Transverse colon (tissue), 4 donors: ENCODE results near the gene PRKCH.

Experiments used
- CTCF ChIP-seq, 5 experiments: fragments of 200-600 bp in 3 of 5; fragments of 450-650 bp in 2 of 5; sonication (generic) in 3 of 5; IDR thresholded peaks; 1 replicate in 2 of 5; 2 replicates in 3 of 5; pipeline ENCODE4 v1.5.1; 2016 to 2017; ENCODE audit warnings: antibody characterized with exemption in 5 of 5, inconsistent platforms in 3 of 5, mild to moderate bottlenecking in 2 of 5, moderate library complexity in 1 of 5
- POLR2AphosphoS5 ChIP-seq, 3 donors: sonication (generic); formaldehyde crosslinking; IDR thresholded peaks; one replicate each; pipeline ENCODE4 v1.6.1; 2016; ENCODE audit warnings: antibody characterized with exemption in 3 of 3

- TF ChIP-seq CTCF (IDR thresholded peaks at IDR 0.05) (no peak), POLR2AphosphoS5 (IDR thresholded peaks at IDR 0.05) (no peak)
These were observed 257.4 kb downstream of the PRKCH start for GRCh38 chr14:61578745-61579144.
